PC-3 (cell line): Measurements from ENCODE around the gene OR4F17. TPM values are rescaled to one million over a fixed set of nuclear protein-coding genes. Genes with fewer than 3 reads are reported as not detected.
"Not testable (repeated sequence)": the region's sequence is repeated elsewhere in the genome, so short reads cannot be mapped to it uniquely, and the experiment has no call there.

Experiments
- ATAC-seq: fragments of 200-7000 bp; cut with Tn5 transposase; 2 replicates; pipeline ENCODE4 v1.9.1; 2020; ENCODE audit warnings: mild to moderate bottlenecking, moderate library complexity
- BruUV-seq: library from RNA; stranded (reverse); fragments of 400-500 nt; replicated peaks from 2 replicates; lab custom pipeline; 2021; lab: Mats Ljungman, UMichigan
- CTCF ChIA-PET: fragments of 300-600 bp; sonication (Branson Sonifier 250); formaldehyde crosslinking; loops from one replicate; lab custom pipeline; 2022; ENCODE audit warnings: antibody characterized with exemption; lab: Charles Lee
- POLR2A ChIA-PET: fragments of 300-600 bp; sonication (Branson Sonifier 250); formaldehyde crosslinking; loops from one replicate; lab custom pipeline; 2022; ENCODE audit warnings: antibody characterized with exemption; ENCODE audit not compliant: unreplicated experiment; lab: Charles Lee
- DNase-seq: peaks from one replicate; pipeline ENCODE4 v3.0.0-alpha.2; 2015
- H2AFZ ChIP-seq: fragments of 300-600 bp; sonication (generic); 2 replicates; pipeline ENCODE4 v1.6.0; 2016; ENCODE audit warnings: antibody characterized with exemption, low read length
- H3F3A ChIP-seq: fragments of 300-600 bp; sonication (generic); one replicate; pipeline ENCODE4 v1.6.0; 2017; ENCODE audit warnings: antibody characterized with exemption, low read length, control low read depth, mild to moderate bottlenecking; ENCODE audit not compliant: unreplicated experiment
- H3K27ac ChIP-seq: fragments of 300-600 bp; sonication (generic); 2 replicates; pipeline ENCODE4 v1.5.1; 2016; ENCODE audit warnings: mild to moderate bottlenecking, low read length
- H3K27me3 ChIP-seq: fragments of 300-600 bp; sonication (generic); 2 replicates; pipeline ENCODE4 v1.6.1; 2016; ENCODE audit warnings: low read length, mixed read lengths
- H3K36me3 ChIP-seq: fragments of 300-600 bp; sonication (generic); 2 replicates; pipeline ENCODE4 v1.6.1; 2016; ENCODE audit warnings: low read depth, mixed run types, low read length, mixed read lengths
- H3K4me1 ChIP-seq: fragments of 300-600 bp; sonication (generic); 2 replicates; pipeline ENCODE4 v1.5.1; 2016; ENCODE audit warnings: low read length; ENCODE audit not compliant: insufficient read depth
- H3K4me2 ChIP-seq: fragments of 300-600 bp; sonication (generic); 2 replicates; pipeline ENCODE4 v1.6.0; 2016; ENCODE audit warnings: low read length
- H3K4me3 ChIP-seq: fragments of 300-600 bp; sonication (generic); 2 replicates; pipeline ENCODE4 v1.5.1; 2016; ENCODE audit warnings: mild to moderate bottlenecking, low read length, mixed read lengths
- H3K79me2 ChIP-seq: fragments of 300-600 bp; sonication (generic); 2 replicates; pipeline ENCODE4 v1.6.1; 2017; ENCODE audit warnings: low read length, mixed read lengths
- H3K9ac ChIP-seq: fragments of 300-600 bp; sonication (generic); 2 replicates; pipeline ENCODE4 v1.6.0; 2016; ENCODE audit warnings: mild to moderate bottlenecking, low read length
- H3K9me2 ChIP-seq: fragments of 300-600 bp; sonication (generic); replicated peaks from 2 replicates; pipeline ENCODE4 v1.6.1; 2016; ENCODE audit warnings: mixed run types, low read length, mixed read lengths
- H3K9me3 ChIP-seq: fragments of 300-600 bp; sonication (generic); 2 replicates; pipeline ENCODE4 v1.6.1; 2016; ENCODE audit warnings: low read length, mixed read lengths
- H4K20me1 ChIP-seq: fragments of 300-600 bp; sonication (generic); 2 replicates; pipeline ENCODE4 v1.6.1; 2016; ENCODE audit warnings: low read length, mixed read lengths
- intact Hi-C: fragments of 100-400 bp; cut with micrococcal nuclease; formaldehyde crosslinking; loops from 2 replicates; pipeline ENCODE4 v1.9.0; 2023
- total RNA-seq: library from RNA; depleted of rRNA; stranded (reverse); fragments of >200 nt; gene quantifications from 2 replicates; pipeline ENCODE4 v1.2.3, GENCODE V29; 2014; rRNA removed

The OR4F17 gene
- total RNA-seq, 1 experiment from 2014 or later: 0.15 TPM

DNA sequence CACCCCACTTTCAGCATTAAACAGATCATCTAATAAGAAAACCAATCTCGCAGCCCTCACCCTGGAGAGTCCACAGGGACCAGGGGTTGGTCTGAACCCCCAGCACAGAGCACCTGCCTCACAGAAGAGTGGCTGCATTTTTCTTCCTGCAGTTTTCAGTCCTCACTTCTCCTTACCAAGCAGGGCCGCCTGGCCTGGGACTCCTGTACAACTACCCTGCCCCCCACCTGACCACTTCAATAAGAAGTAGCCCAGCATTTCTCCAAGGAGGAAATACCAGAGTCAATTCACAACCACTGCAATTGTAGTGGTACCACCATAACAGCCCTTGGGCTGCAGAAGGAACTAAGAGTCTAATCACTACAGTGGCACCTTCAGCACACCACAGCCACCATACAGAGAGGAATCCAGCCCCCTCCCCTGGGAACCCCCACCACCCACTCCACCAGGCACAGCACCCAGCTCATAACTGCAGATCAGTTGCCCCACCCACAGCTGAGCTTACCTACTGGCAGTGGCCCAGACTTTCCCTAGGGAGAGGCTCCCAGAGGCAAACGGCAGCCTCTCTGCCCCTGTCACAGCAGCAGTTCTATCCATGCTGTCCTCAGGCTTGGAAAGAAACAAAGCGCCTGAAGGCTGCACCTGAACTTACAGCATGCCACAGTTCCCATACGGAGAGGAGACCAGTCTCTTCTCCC lies 13.7 kb downstream of the OR4F17 start:
- CTCF ChIA-PET, DNase-seq, H3K27ac ChIP-seq, H3K9me2 ChIP-seq, H3K36me3 ChIP-seq, H2AFZ ChIP-seq, H3K9me3 ChIP-seq, H3K9ac ChIP-seq, H4K20me1 ChIP-seq, H3K79me2 ChIP-seq, H3F3A ChIP-seq, POLR2A ChIA-PET, intact Hi-C loops, H3K27me3 ChIP-seq, H3K4me1 ChIP-seq, H3K4me2 ChIP-seq, ATAC-seq, H3K4me3 ChIP-seq, BruUV-seq: not testable (repeated sequence)

Other genes starting within 250 kb of the OR4F17 start
- gene PLPP2, start 184.3 kb downstream of the OR4F17 start, total RNA-seq: not detected in 2 replicates
- not detected in 2 replicates for gene MIER2, start 237.7 kb downstream of the OR4F17 start, total RNA-seq